Panc1 (cell line): ENCODE results near the gene KIR2DL1.

Experiments used
- CTCF ChIP-seq: fragments of 450-650 bp; IDR thresholded peaks from 2 replicates; pipeline ENCODE4 v1.5.1; 2017; ENCODE audit warnings: mild to moderate bottlenecking
- POLR2AphosphoS5 ChIP-seq: IDR thresholded peaks from 2 replicates; pipeline ENCODE4 v1.6.1; 2012; ENCODE audit warnings: mild to moderate bottlenecking, low read depth, low read length, moderate library complexity
- REST ChIP-seq, 2 experiments: IDR thresholded peaks; 2 replicates each; pipeline ENCODE4 v1.6.1; 2011 to 2012; ENCODE audit warnings: low read depth in 2 of 2, control low read depth in 1 of 2, low read length in 1 of 2, mild to moderate bottlenecking in 1 of 2, moderate library complexity in 1 of 2; ENCODE audit not compliant: insufficient read depth in 1 of 2
- SIN3A ChIP-seq: IDR thresholded peaks from 2 replicates; pipeline ENCODE4 v1.6.1; 2012; ENCODE audit warnings: low read depth, mild to moderate bottlenecking, low read length, moderate library complexity, borderline replicate concordance; ENCODE audit not compliant: insufficient read depth

- TF ChIP-seq CTCF (no peak), POLR2AphosphoS5 (no peak), REST (IDR thresholded peaks at IDR 0.05; ENCODE audit: insufficient read depth in 1 of 2, low read depth in 2 of 2, low read length in 1 of 2) (no peak), SIN3A (no peak)
Measured at GRCh38 chr19:54727562-54727961, 42.0 kb upstream of the KIR2DL1 start.
